Activated naive CD4-positive, alpha-beta T cell treated with anti-CD3 and anti-CD28 coated beads, Interleukin-2, amount 10 ng/mL, durations not matched to agents 7 days and 5 days (primary cell): ENCODE data around the gene SRBD1.

Experiments used
- CTCF ChIA-PET: fragments of 350-600 bp; sonication (Branson Sonifier 250); formaldehyde crosslinking; loops from one replicate; lab custom pipeline; 2021; ENCODE audit warnings: antibody characterized with exemption; lab: Charles Lee
- DNase-seq: peaks from one replicate; pipeline ENCODE4 v3.0.0-alpha.2; 2020
- H3K27ac Mint-ChIP-seq: one replicate; pipeline ENCODE4 v1.8.0; 2021; ENCODE audit warnings: mild to moderate bottlenecking, moderate library complexity, mixed read lengths
- H3K27me3 Mint-ChIP-seq: one replicate; pipeline ENCODE4 v1.8.0; 2021; ENCODE audit warnings: mild to moderate bottlenecking, mixed read lengths
- H3K36me3 Mint-ChIP-seq: one replicate; pipeline ENCODE4 v1.8.0; 2021; ENCODE audit warnings: mixed read lengths
- H3K4me1 Mint-ChIP-seq: one replicate; pipeline ENCODE4 v1.8.0; 2021; ENCODE audit warnings: mixed read lengths
- H3K4me3 Mint-ChIP-seq: one replicate; pipeline ENCODE4 v1.8.0; 2021; ENCODE audit warnings: mild to moderate bottlenecking, moderate library complexity, mixed read lengths
- H3K9me3 Mint-ChIP-seq: one replicate; pipeline ENCODE4 v1.8.0; 2021; ENCODE audit warnings: mixed read lengths

The SRBD1 gene

DNA sequence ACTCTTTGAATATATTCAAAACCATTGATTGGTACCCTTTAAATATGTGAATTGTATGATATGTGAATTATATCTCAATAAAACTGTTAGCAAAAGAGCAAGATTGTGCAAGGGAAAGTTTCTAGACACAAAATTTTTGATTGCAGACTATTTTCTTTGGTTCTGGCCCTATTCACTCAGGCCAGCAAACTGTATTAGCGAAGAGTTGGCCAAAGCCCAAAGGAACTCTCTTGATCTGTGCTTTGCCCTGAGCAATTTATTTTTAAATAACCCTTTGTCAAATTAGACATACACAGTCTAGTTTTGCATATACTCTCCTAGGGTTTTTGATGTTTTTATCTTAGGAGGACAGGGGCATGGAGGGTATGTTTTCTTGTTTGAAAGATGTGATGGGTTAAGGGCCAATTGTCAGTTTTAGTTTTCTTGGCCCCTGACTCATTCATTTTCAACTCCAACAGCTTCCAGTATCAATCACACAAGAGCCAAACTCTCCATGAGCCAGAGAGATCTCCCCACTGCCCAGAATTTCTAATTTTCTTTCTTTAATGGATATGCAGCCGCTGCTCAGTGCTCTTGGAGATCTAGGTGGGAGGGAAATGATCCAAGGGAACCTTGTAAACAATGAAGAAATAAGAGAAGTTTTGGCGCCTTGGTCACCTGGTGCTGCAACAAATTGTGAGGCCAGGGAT, 231.5 kb downstream of the SRBD1 start:
- H3K4me1 Mint-ChIP-seq, result no peaks in the 10 kb centered on the region

GRCh38 chr2:45373534-45373933, 237.5 kb downstream of the SRBD1 start:
- Mint-ChIP-seq H3K27me3 (peaks cover 3% of the 10 kb centered on the region), H3K27ac (no peak overlapping the region), H3K4me3 (no peak overlapping the region), H3K36me3 (no peaks in the 10 kb centered on the region), H3K9me3 (no peaks in the 10 kb centered on the region), H3K4me1 (no peaks in the 10 kb centered on the region)
- CTCF ChIA-PET, result no interaction called here
- DNase-seq, result no peak

More for the DNA sequence above, 231.5 kb downstream of the SRBD1 start:
- no peak overlapping the region for H3K27ac Mint-ChIP-seq
- no peak for DNase-seq
- CTCF ChIA-PET, result no interaction called here
- no peaks in the 10 kb centered on the region for H3K27me3 Mint-ChIP-seq
- no peak overlapping the region for H3K4me3 Mint-ChIP-seq
- no peaks in the 10 kb centered on the region for H3K36me3 Mint-ChIP-seq
- H3K9me3 Mint-ChIP-seq, result no peaks in the 10 kb centered on the region

- no peaks in the 10 kb centered on the region for H3K9me3 Mint-ChIP-seq
- H3K4me3 Mint-ChIP-seq, result no peak overlapping the region
- no peak overlapping the region for H3K27ac Mint-ChIP-seq
- CTCF ChIA-PET, result no interaction called here
- no peaks in the 10 kb centered on the region for H3K4me1 Mint-ChIP-seq
- peaks cover 3% of the 10 kb centered on the region for H3K27me3 Mint-ChIP-seq
- H3K36me3 Mint-ChIP-seq, result no peaks in the 10 kb centered on the region
- DNase-seq, result no peak
These were observed 240.7 kb downstream of the SRBD1 start for GRCh38 chr2:45370369-45370768.

DNA sequence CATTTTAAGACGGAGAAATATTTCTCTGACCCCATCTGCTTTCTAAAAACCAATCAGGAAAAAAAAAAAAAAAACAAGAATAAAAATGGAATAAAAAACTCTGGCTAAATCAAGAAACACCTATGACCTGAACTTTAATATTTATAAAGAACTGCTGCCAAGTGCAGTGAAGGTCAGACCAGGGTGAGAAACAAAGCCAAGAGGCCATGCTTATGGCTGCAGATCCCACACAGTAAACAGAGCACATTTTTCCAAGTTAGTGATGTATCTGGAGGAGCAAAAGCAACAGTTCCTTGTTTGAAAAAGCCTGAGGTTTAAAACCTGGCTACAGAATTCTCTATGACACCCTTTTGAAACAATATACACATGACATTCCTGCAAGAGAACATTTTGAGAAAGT, 242.3 kb downstream of the SRBD1 start:
- Mint-ChIP-seq H3K4me3 (no peak overlapping the region), H3K27me3 (peaks cover 3% of the 10 kb centered on the region), H3K4me1 (no peaks in the 10 kb centered on the region), H3K27ac (no peak overlapping the region), H3K9me3 (no peaks in the 10 kb centered on the region), H3K36me3 (no peaks in the 10 kb centered on the region)
- no peak for DNase-seq
- CTCF ChIA-PET, result interaction anchor here (0.7 kb wide), 1 partner anchor 437 kb away, joined by 3 read pairs; no protein-coding TSS in a partner anchor

DNA sequence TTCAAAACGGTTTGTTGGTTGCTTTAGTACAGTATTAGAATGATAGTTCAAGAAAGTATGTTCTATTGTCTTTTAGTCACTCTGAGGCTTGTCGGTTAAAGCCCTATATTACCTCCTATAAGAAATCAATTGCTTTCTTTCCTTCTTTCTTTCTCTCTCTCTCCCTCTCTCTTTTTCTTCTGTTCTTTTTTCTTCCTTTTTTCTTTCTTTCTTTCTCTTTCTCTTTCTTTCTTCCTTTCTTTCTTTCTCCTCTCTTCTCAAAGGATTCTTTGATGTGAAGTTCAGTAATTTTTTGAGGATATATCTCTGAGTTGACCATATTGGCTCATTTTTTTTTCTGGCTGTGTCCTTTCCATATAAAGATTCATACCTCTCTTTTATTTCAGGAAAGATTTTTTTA, 249.4 kb downstream of the SRBD1 start:
- no peak for DNase-seq
- CTCF ChIA-PET, result no interaction called here
- Mint-ChIP-seq H3K9me3 (no peaks in the 10 kb centered on the region), H3K27ac (no peak overlapping the region), H3K4me3 (no peak overlapping the region), H3K27me3 (peaks cover 4% of the 10 kb centered on the region), H3K4me1 (no peaks in the 10 kb centered on the region), H3K36me3 (no peaks in the 10 kb centered on the region)

DNA sequence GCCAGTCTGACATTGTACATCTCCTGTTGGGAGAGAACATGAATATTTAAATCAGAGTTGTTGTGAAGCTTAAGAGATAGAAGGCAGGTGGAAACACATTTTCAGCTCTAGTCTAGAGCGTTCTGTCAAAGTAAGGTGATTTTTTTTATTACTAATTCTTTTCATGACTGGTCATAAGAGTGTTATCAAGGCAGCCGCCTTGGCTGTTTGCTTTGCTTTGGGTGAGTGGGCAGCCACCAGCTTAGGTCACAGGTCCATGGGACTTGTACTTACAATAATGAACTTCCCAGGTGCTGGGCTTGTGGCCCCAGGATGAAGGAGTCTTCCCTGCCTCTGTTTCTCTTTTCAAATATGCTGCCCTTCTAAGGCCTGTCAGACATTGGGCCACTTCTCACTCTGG, 256.3 kb downstream of the SRBD1 start:
- no peaks in the 10 kb centered on the region for H3K9me3 Mint-ChIP-seq
- peaks cover 4% of the 10 kb centered on the region for H3K27me3 Mint-ChIP-seq
- no peak overlapping the region for H3K27ac Mint-ChIP-seq
- no peak overlapping the region for H3K4me3 Mint-ChIP-seq
- H3K4me1 Mint-ChIP-seq, result no peaks in the 10 kb centered on the region
- DNase-seq, result no peak
- CTCF ChIA-PET, result no interaction called here
- H3K36me3 Mint-ChIP-seq, result no peaks in the 10 kb centered on the region

GRCh38 chr2:45353879-45354278, 257.2 kb downstream of the SRBD1 start:
- Mint-ChIP-seq H3K36me3 (no peaks in the 10 kb centered on the region), H3K4me1 (no peaks in the 10 kb centered on the region), H3K27me3 (peaks cover 4% of the 10 kb centered on the region), H3K4me3 (no peak overlapping the region), H3K9me3 (no peaks in the 10 kb centered on the region), H3K27ac (no peak overlapping the region)
- no peak for DNase-seq
- CTCF ChIA-PET, result no interaction called here

- no peak for DNase-seq
- H3K27ac Mint-ChIP-seq, result no peak overlapping the region
- CTCF ChIA-PET, result no interaction called here
- H3K9me3 Mint-ChIP-seq, result no peaks in the 10 kb centered on the region
- no peak overlapping the region for H3K4me3 Mint-ChIP-seq
- no peaks in the 10 kb centered on the region for H3K36me3 Mint-ChIP-seq
- H3K27me3 Mint-ChIP-seq, result peaks cover under 1% of the 10 kb centered on the region
- H3K4me1 Mint-ChIP-seq, result no peaks in the 10 kb centered on the region
These were observed 258.6 kb downstream of the SRBD1 start for GRCh38 chr2:45352506-45352905.

- no peaks in the 10 kb centered on the region for H3K36me3 Mint-ChIP-seq
- no peaks in the 10 kb centered on the region for H3K4me1 Mint-ChIP-seq
- H3K27ac Mint-ChIP-seq, result no peak overlapping the region
- peaks cover 4% of the 10 kb centered on the region for H3K27me3 Mint-ChIP-seq
- H3K4me3 Mint-ChIP-seq, result no peak overlapping the region
- CTCF ChIA-PET, result interaction anchor here (0.6 to 0.8 kb wide), 2 partner anchors 68 to 1229 kb away, joined by 3 to 4 read pairs; no protein-coding TSS in a partner anchor
- H3K9me3 Mint-ChIP-seq, result no peaks in the 10 kb centered on the region
- DNase-seq, result no peak
These were observed 265.5 kb downstream of the SRBD1 start for GRCh38 chr2:45345331-45346234.

DNA sequence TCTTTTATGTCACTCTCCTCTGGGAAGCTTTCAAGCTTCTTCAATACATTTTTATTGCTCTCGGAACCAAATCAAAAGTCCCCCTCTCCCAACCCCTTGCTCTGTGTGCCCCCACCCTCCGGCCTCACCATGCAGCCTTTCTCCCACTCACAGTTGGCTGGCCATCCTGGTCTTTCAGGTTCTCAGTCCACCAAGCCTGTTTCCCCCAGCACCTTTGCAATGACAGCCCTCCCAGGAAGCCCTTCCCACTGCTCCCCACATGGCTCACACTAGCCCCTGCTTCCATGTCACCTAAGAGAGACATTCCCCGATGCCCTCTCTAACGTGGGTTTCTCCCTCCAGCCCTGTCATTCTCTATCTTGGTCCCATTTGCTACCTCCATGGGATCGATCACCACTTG, 266.6 kb downstream of the SRBD1 start:
- Mint-ChIP-seq H3K36me3 (no peaks in the 10 kb centered on the region), H3K4me3 (no peak overlapping the region), H3K9me3 (no peaks in the 10 kb centered on the region), H3K4me1 (no peaks in the 10 kb centered on the region), H3K27me3 (peaks cover 4% of the 10 kb centered on the region), H3K27ac (no peak overlapping the region)
- DNase-seq, result no peak
- CTCF ChIA-PET, result no interaction called here

- no peak overlapping the region for H3K4me3 Mint-ChIP-seq
- no peaks in the 10 kb centered on the region for H3K36me3 Mint-ChIP-seq
- no peak for DNase-seq
- peaks cover 4% of the 10 kb centered on the region for H3K27me3 Mint-ChIP-seq
- no peaks in the 10 kb centered on the region for H3K4me1 Mint-ChIP-seq
- CTCF ChIA-PET, result interaction anchor here (0.6 kb wide), 1 partner anchor 1548 kb away, joined by 3 read pairs; no protein-coding TSS in a partner anchor
- no peaks in the 10 kb centered on the region for H3K9me3 Mint-ChIP-seq
- no peak overlapping the region for H3K27ac Mint-ChIP-seq
These were observed 267.0 kb downstream of the SRBD1 start for GRCh38 chr2:45344071-45344470.

GRCh38 chr2:45343251-45344017, 267.6 kb downstream of the SRBD1 start:
- Mint-ChIP-seq H3K27me3 (peaks cover 4% of the 10 kb centered on the region), H3K4me1 (no peaks in the 10 kb centered on the region), H3K9me3 (no peaks in the 10 kb centered on the region), H3K4me3 (no peak overlapping the region), H3K27ac (no peak overlapping the region), H3K36me3 (no peaks in the 10 kb centered on the region)
- DNase-seq, result no peak
- CTCF ChIA-PET, result interaction anchor here (0.6 kb wide), 1 partner anchor 1548 kb away, joined by 3 read pairs; no protein-coding TSS in a partner anchor

DNA sequence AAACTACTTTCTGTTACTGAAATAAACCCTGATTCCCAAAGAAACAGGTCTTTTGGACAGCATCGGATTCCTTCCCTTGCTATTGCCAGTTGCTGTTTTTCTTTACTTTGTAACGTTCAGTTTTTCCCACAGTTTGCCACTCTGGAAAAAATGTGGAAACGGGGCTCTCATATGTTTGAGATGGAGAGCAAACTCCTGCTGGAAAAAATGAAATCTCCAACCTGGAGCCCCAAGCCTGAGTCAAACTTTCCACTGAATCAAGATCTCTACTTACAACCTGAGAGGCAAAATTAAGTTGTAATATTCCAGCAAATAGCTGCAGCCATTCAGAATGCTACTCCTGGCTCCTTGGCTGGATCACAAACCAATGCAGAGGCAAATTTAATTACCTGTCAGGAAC, 270.7 kb downstream of the SRBD1 start:
- no peak overlapping the region for H3K4me3 Mint-ChIP-seq
- H3K27me3 Mint-ChIP-seq, result peaks cover 12% of the 10 kb centered on the region
- no peaks in the 10 kb centered on the region for H3K4me1 Mint-ChIP-seq
- no peak for DNase-seq
- H3K36me3 Mint-ChIP-seq, result no peaks in the 10 kb centered on the region
- CTCF ChIA-PET, result no interaction called here
- no peak overlapping the region for H3K27ac Mint-ChIP-seq
- no peaks in the 10 kb centered on the region for H3K9me3 Mint-ChIP-seq

DNA sequence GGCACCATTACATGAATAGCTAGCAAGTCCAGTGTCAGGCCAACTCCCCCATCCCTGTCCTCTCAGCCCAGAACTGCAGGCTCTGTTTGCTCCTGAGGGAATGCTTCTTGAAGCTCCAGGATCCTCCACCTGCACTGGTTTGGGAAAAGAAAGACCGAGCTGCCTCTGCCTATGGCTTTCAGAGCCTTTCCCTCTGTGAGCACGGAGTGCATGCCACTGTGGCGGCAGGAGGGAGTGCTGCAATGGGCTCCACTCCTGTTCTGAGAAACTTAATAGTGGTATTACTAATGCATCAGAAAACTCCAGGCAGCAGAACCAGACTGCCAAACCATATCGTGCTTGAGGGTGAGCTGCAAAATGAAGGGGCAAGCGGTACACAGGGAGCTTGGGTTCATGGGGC, 271.8 kb downstream of the SRBD1 start:
- Mint-ChIP-seq H3K27me3 (peaks cover 12% of the 10 kb centered on the region), H3K4me1 (no peaks in the 10 kb centered on the region), H3K27ac (no peak overlapping the region), H3K9me3 (no peaks in the 10 kb centered on the region), H3K4me3 (no peak overlapping the region), H3K36me3 (no peaks in the 10 kb centered on the region)
- DNase-seq, result no peak
- CTCF ChIA-PET, result no interaction called here
